Measurements from ENCODE around the gene RINL.
A peak's percentile ranks its signal among the peaks of the same experiment; 100 is the strongest.
"Not testable (repeated sequence)": the region's sequence is repeated elsewhere in the genome, so short reads cannot be mapped to it uniquely, and the experiment has no call there.

RINL gene

GRCh38 chr19:38875656-38876395 is 2.2 kb downstream of the RINL start:
- no peak for DNase-seq (ENCODE audit: low read depth in 2 of 2)

- DNase-seq (ENCODE audit: low read depth in 2 of 2) = not testable (repeated sequence)
Observed at GRCh38 chr19:38873400-38873799, 4.7 kb downstream of the RINL start.

DNA sequence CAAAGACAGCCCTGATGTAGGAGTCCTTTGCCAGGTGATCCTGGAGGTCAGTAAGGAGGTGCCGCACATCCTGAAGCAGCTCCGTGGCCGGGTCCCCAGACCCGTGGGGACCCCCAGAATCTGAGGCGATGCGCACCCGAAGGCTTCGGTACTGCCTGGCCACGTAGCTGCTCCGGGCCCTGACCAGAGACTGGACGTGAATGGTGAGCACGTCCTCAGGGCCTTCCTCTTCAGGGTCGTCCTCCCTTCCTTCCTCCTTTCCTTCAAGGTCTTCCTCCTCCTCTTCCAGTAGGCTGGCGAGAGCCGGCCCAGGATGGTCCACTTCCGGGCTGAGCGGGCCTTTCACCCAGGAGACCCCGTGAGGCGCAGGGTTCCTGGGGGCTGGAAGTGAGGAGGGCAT is 7.5 kb downstream of the RINL start:
- no peak for DNase-seq (ENCODE audit: low read depth in 2 of 2)

GRCh38 chr19:38869836-38870607 is 8.1 kb downstream of the RINL start:
- peak; percentile 89 to 90 for DNase-seq (ENCODE audit: low read depth in 2 of 2)

GRCh38 chr19:38869160-38869835 is 8.8 kb downstream of the RINL start:
- DNase-seq (ENCODE audit: low read depth in 2 of 2) = peak in 1 of 2 donors; percentile 22

DNA sequence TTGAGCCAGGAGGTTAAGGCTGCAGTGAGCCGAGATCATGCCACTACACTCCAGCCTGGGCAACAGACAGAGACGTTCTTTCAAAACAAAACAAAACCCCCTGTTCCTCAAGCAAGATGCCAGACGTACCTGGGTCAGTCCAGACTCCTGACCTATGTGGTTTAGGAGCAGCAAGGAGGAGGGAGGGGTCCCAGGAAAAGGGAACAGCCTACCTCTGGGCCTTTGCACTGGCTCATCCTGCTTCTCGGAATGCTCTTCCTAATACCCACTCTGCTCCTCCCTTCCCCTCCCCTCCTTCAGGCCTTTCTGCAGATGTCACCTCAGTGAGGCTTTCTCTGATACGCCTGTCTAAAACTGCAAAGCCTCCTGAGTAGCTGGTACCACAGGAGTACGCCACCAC is 9.5 kb downstream of the RINL start:
- DNase-seq (ENCODE audit: low read depth in 2 of 2) = no peak

DNA sequence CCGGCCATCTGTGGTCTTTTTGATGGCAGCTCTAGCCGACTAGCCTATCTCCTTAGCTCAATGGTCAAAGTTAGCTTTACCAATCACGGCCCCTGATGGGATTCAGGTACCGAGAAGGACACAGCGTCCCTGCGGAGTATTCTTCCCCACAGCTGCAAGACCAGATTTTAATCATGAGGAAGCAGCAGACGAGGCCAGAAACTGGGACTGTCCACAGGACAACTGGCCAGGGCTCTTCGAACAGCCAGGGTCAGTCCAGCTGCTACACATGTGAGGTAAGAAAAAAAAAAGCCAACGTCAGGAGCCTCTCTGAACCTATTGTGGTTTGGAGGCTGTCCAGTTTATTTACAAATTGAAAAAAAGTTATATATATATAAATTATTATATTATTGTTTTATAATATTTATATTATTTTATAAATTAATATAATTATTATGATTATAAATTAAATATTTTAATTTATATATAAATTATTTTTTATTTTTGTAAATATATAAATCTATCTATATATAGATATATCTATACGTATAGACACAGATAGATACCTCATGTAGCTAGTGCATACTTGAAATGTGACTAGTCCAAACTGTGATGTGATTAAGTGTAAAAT is 10.8 kb downstream of the RINL start:
- no peak for DNase-seq (ENCODE audit: low read depth in 2 of 2)

- no peak for DNase-seq (ENCODE audit: low read depth in 2 of 2)
Observed at GRCh38 chr19:38862321-38863059, 15.6 kb downstream of the RINL start.

DNA sequence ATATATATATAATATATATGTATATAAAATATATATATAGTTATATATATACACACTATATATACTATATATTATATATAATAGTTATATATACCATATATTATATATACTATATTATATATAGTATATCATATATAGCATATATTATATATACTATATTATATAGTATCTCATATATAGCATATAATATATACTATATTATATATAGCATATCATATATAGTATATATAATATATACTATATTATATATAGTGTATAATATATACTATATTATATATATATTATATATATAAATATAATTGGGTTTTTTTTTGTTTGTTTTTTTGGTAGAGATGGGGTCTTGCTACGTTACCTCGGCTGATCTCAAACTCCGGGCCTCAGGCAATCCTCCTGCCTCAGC is 16.7 kb downstream of the RINL start:
- no peak for DNase-seq (ENCODE audit: low read depth in 2 of 2)

DNA sequence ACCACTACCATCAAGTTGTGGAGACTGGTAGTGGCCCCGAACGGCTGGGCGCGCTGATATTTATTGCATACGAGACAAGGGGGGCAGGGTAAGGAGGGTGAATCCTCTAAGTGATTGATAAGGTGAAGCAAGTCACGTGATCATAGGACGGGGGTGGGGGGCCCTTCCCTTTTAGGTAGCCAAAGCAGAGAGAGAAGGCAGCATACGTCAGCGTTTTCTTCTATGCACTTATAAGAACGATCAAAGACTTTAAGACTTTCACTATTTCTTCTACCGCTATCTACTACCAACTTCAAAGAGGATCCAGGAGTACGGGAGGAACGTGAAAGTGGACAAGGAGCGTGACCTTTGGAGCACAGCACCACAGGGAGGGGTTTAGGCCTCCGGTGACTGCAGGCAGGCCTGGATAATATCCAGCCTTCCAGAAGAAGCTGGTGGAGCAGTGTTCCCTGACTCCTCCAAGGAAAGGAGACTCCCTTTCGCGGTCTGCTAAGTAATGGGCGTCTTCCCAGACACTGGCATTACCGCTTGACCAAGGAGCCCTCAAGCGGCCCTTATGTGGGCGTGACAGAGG is 18.4 kb downstream of the RINL start:
- DNase-seq (ENCODE audit: low read depth in 2 of 2) = not testable (repeated sequence)

GRCh38 chr19:38856813-38857212 is 21.3 kb downstream of the RINL start:
- no peak for DNase-seq (ENCODE audit: low read depth in 2 of 2)

GRCh38 chr19:38855751-38856150 is 22.3 kb downstream of the RINL start:
- not testable (repeated sequence) for DNase-seq (ENCODE audit: low read depth in 2 of 2)

GRCh38 chr19:38854961-38855360 is 23.1 kb downstream of the RINL start:
- DNase-seq (ENCODE audit: low read depth in 2 of 2) = not testable (repeated sequence)

- DNase-seq (ENCODE audit: low read depth in 2 of 2) = no peak
Observed at GRCh38 chr19:38853214-38853613, 24.9 kb downstream of the RINL start.

GRCh38 chr19:38852231-38853044 is 25.6 kb downstream of the RINL start:
- peak; percentile 45 to 53 for DNase-seq (ENCODE audit: low read depth in 2 of 2)

GRCh38 chr19:38851622-38852230 is 26.3 kb downstream of the RINL start:
- DNase-seq (ENCODE audit: low read depth in 2 of 2) = peak; percentile 87 to 90

DNA sequence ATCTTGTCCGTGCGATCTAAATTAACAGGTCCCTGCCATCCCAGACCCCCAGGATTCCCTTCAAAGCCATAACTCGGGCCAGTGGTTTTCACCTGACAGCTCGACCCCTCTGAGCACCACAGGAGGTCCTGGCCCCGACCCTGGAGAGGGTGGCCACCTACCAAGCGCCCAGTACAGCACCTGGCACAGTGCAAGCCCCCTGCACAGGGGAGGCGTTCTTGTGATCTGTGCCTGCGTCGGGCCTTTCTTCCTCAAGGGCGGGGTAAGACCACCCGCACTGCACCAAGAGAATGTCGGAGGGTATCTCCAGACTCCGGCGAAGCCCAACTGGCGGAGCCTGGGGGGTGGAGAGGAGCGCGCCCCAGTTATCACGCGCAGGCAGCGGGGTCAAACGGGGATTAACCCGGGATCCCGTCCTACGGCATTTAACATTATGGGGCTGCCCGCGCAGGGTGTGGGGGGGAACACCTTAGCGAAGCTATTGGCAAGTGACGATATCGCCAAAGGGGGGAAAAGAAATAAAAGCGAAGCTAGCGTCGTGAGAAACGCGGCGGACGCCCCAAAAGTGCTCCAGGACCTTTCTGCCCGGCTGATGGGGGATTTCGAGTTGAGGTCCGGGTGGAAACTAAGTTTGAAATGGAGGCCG is 27.0 kb downstream of the RINL start:
- no peak for DNase-seq (ENCODE audit: low read depth in 2 of 2)

DNA sequence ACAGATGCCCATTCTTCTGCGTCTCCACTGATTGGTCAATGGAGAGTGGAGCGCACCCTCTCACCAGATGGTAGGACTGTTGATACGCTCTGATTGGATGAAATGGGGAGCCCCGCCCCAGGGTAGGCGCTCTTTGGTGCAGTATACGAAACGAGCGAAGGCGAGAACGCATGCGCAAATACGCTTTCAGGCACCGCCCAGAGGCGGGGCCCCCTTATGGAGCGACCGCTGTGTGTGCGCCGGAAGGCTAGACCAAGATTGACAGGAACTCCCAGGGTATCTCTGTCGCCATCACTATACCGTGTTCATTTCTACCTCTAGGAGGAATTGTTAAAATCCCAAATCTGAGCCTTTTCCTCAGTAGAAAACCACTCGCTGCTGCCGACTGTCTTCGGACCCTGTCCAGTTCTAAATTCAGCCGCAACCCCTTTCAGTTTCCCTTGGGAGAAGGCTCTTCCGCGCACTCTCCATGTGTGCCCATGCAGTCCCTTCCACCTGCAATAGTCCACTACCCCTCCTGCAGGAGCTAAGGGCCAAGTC is 27.6 kb downstream of the RINL start:
- peak in 1 of 2 donors; percentile 98 for DNase-seq (ENCODE audit: low read depth in 2 of 2)

GRCh38 chr19:38849860-38850435 is 28.1 kb downstream of the RINL start, which contains the start of gene HNRNPL:
TSS of gene HNRNPL (minus strand) at chr19:38849986. CDS start at chr19:38849966, 20 bp downstream.
- peak; percentile 98 to 99 for DNase-seq (ENCODE audit: low read depth in 2 of 2)

All from stimulated activated CD8-positive, alpha-beta memory T cell treated with anti-CD3 and anti-CD28 coated beads, Interleukin-15, amount 100 ng/mL, for 48 hours (primary cell).